HG02938 (cell line): ENCODE data around the gene ADGRL2.
"Not testable (repeated sequence)": the region's sequence is repeated elsewhere in the genome, so short reads cannot be mapped to it uniquely, and the experiment has no call there.

ENCODE experiments used
- ATAC-seq: cut with Tn5 transposase; IDR thresholded peaks from one replicate; pipeline ENCODE4 v1.9.1; 2021; ENCODE audit warnings: mild to moderate bottlenecking, moderate library complexity; ENCODE audit not compliant: unreplicated experiment

The ADGRL2 gene

DNA sequence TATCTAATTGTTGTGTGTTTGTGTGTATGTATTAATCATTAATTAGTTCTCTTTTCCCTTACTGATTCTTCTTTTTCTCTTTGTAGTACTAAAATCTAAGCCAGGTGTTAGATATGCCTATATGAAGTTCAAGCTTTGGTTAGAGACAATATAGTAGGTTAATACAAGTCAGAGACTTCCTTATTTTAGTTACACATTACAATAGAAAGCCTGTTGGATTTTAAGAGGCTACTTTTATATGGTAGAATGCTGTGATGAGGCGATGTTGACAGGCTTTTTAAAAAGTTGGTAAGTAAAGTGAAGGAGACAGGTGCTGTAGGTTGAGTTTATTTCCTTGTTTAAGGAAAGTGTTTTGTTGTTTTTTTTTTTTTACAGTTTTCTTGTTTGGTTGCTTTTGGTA is 45.9 kb downstream of the ADGRL2 start:
- ATAC-seq = no peak

DNA sequence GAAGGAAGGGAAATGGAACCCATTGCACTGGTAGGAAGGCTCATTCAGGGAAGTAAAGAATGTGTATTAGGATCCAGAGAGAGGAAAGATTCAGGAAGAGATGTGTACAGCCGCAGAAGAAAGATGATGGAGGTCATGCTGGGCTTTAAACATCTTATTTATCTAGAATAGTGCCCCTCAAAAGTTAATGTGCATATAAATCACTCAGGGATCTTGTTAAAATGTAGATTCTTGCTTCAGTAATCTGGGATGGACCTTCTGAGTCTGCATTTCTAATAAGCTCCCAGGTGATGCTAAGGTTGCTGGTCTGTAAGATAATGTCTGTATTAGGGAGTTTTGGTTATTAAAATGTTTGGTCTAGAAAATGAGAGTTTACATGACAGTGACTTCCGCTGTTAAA is 46.3 kb downstream of the ADGRL2 start:
- no peak for ATAC-seq

DNA sequence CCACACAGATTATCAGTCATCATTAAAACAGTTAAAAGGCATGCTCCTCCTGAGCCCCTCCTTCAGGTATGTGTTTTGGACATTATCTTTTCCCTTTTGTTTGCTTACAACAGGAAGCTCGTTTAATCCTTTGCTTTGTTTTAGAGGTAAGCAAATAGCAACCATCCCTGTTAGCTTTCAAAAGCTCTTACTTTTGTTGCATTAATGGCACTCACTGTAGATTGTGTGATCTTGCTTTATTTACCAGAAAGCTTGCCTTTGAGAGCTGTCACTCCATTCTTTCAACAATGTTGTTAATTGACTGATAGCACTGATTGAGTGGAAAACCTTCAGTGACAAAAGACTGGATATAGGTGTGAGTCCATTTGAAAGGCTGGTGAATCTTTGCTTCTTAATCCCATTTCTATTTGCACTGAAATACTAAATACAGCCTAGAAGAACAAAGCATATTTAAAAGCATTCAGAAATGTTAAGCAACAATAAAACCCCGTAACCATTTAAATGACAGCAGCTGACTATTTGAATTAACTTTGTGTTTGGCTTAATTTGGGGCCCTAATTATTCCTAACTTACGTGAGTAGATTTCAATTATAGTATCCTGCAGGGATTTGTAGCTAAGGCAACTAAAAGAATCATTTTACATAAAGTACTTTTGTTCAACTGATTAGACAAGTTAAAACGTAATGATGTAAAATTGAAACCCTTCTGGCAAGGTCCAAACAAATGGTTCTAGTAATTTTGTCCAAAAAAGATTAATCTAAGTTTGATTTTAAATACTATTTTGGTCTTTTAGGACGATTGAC is 48.3 kb downstream of the ADGRL2 start:
- no peak for ATAC-seq

DNA sequence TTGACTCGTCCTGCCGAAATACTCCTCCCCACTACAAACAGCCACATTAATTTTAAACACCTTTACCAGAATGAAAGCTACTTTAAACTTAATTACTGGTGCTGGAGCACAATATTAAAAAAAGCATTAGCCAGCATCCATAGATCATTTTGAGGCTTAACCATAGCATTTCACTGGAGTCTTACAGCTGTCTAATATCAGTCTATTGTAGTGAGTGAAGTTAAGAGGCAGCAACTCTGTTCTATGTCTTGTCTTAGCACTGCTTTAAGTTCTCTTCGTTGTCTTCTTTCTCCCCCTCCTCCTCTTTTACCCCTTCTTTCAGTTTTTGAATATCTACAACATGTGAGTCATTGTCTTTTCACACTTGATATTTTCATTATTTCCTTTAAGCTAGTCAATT is 49.3 kb downstream of the ADGRL2 start:
- no peak for ATAC-seq

DNA sequence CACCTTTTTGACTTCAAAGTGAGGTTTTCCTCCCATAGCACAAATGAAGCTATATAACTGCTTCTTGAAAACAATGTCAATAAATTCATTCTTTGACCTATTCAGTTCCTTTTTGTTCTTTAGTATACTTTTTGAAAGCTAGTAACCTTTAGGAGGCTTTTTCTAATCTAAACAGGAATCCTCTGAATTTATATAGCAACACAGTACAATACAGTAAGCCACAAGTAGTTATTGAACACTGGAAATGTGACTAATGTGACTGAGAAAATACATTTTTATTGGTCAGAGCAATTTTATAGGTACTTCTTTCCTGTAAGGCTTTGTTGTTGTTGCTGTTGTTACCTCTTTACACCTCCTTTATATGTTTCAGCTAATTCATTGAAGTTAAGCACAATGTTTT is 49.8 kb downstream of the ADGRL2 start:
- no peak for ATAC-seq

DNA sequence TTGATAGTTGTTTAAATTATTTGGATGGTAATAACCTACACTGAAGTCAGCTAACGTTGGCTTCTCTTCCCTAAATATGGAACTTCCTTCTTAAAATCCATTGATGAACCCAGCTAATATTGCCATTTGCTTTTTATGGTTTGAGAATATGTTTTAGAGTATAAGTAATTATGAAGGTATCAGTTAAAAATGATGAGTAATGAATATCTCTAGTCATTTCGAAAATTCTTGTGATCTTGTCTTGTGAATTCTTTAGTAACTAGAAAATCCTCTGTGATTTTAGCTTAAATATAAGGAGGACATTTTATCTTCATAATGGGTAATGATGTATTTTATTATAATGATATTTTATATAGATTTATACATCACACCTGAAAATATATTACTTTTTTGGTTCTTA is 50.5 kb downstream of the ADGRL2 start:
- ATAC-seq = no peak

DNA sequence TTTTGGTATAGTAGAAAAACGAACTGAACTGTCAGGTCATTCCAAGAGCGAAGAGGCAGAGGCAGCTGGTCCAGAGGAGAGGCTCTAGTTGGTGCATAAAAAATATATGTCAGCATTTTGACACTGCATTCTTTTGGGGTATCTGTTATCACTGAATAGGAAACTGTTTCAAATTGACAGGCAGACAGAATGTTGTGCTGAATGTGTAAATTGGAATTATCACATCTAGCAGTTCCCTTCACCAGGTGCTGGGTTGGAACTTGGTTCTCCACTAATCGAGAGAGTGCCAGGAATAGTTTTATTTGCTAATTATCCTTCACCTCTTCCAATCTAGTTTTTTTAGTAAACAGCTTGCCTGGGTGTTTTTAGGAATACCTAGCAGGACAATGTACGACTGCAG is 52.2 kb downstream of the ADGRL2 start:
- no peak for ATAC-seq

DNA sequence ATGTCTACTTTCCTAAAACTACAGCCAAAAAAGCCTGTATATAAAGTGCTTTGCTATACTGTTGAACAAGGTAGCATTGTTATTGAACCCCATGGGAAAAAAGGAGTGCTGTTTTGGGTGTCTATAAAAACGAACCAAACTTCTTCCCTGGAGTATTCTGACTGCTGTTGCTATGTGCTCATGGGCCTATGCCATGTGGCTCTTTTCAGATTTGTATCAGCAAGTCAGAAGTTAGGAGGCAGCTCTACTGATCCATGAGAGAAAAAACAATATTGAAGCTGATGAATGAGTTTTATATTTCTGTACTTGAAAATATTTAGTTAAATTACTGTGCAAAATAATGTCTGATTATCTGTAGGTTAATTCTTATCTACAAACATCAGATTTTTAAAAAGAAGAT is 66.5 kb downstream of the ADGRL2 start:
- ATAC-seq = no peak

DNA sequence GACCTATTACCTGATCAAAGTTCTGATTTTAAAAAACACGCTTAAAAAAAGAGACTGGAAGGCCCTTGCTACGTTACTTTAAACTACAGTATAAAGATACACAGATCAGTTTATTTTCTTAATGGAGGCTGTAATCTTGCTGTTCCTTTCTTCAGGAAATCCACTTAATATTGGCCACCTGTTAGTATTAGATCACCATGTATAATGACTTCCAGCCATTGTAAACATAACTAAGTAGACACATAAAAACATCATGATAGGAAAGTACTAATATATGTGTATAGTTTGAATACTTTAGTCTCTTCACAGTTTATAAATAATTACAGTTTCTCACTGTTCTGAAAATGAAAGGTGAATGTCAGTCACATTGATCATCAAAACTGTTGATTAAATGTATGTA is 68.6 kb downstream of the ADGRL2 start:
- no peak for ATAC-seq

DNA sequence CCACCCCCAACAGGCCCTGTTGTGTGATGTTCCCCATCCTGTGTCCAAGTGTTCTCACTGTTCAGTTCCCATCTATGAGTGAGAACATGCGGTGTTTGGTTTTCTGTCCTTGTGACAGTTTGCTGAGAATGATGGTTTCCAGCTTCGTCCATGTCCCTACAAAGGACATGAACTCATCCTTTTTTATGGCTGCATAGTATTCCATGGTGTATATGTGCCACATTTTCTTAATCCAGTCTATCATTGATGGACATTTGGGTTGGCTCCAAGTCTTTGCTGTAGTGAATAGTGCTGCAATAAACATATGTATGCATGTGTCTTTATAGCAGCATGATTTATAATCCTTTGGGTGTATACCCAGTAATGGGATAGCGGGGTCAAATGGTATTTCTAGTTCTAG is 70.4 kb downstream of the ADGRL2 start:
- not testable (repeated sequence) for ATAC-seq

DNA sequence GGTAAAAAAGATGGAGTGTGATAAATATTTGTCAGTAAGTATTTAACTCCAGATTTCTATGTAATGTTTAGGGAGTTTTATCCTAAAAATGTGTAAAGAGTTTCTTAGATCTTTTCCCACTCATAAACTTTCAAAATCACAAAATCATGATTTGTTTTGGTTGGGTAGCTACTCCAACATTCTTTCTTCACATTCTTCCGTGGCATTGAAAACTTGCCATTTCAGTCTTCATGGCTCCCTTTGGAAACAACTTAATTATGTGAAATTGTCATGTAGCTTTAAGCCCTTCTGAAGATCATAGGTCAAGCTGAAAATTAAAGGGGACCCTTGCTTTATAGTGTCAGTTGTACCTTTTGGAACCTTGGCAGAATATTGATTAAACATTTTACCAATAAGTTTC is 73.2 kb downstream of the ADGRL2 start:
- ATAC-seq = no peak

DNA sequence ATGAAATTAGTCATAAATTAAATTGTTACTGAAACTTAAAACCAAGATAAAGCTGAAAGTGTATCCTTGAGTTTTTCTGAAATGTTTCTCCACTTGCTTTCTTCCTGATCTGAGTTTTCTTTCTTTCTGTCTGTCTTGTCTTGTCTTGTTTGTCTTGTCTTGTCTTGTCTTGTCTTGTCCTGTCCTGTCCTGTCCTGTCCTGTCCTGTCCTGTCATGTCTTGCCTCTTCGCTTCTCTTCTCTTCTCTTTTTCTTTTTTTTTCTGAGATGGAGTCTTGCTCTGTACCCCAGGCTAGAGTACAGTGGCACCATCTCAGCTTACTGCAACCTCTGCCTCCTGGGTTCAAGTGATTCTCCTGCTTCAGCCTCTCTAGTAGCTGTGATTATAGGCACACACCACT is 73.7 kb downstream of the ADGRL2 start:
- ATAC-seq = no peak

DNA sequence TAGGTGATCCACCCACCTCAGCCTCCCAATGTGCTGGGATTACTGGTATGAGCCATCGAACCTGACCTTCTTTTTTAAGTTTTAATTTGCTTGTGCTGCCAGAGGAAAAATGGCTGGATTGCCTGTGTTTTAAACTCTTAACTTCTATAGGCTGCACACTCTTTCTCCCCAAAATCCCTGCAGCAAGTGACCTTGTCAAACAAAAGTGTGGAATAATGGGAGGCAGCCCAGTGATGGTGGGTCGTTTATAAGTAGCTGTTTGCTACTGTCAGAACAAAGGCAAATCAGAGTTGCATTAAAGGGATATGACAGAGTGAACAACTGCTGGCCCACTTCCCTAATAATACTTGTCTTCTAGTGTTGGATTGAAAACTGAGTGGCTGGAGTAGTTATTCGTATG is 74.2 kb downstream of the ADGRL2 start:
- ATAC-seq = no peak

DNA sequence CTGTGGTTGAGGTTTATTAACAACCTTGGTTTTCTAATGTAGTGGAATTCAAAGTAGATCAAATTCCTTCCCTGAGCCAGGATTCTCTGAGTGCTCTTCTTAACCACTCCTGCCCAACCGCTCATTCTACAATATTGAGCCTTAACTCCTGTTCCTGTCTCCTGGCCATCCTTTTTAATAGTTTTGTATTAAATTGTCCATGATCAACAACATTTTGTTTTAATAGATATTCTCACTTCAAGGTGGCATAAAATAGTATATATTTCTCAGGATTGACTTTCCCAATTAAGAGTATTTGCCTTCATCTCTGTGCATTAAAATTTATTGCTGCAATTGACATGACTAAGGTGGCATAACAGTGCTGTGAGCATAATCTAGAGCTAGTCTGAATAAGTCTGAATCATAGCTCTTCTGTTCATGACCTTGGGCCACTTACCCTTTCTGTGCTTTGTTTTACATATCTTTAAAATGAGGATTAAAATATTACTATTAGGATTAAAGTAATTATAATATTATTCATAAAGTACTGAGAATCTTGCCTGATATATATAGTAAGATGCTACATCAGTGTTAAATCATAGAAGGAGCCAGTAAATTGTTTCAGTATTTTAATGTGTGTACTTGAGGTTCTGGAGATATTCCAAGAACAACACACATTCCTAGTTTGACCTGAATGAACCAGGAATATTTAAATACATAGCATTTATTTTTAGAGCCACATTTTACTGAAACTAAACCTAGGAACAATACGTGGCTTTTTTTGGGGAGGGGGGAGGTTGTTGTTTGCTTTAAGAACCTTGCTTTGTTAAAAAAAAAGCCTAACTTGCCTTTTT is 76.4 kb downstream of the ADGRL2 start:
- no peak for ATAC-seq

DNA sequence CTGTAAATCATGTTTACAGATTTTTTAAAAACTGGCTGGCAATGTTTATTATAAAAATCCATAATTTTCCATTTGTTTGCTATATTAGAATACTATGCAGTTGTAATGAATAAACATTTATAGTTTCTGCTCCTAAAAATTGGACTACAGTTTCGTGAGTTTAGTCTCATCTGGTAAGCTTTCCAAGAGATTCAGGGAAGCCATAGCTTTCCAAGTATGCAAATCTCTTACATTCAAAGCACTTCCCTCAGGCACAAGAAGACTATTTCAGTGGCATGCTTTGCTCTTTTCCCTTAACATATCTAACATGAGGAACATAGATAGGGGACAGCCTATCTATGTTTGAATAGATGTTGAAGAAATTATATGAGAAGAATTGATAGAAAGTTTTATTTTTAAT is 77.2 kb downstream of the ADGRL2 start:
- no peak for ATAC-seq

DNA sequence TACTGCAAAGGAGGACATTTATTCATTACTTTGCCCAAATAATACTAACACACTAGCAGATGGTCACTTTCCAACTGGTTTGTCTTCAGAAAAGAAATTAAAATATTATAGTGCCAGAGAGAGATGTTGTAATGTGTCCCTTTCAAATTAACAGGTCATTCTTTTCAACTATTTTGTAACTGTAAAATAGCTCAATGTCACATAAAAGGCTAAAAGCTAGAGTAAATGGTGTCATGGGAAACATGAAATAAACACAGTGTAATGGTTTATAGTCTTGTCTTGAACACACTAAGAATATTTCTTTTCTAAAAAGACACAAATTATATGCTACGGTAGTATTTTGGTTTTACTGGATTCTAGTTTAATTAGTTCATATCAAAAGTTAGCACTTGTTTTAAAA is 77.8 kb downstream of the ADGRL2 start:
- ATAC-seq = no peak

DNA sequence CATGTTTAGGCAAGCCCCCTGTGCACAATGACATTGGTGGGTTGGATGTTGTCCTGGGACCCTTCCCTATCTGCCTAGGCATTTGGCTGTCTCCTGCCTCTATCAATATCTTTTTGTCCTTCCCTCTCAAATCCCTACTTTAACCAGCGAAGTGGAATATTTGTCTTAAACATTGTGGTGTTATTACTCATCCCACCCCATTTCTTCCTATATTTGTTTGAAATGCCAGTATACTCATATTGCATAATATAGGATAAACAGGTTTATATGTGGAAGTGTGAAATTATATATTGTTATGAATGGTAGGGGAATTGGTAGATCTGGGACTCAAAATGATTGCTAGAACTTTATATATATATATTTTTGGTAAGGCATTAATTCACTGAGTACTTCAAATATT is 80.0 kb downstream of the ADGRL2 start:
- ATAC-seq = no peak

DNA sequence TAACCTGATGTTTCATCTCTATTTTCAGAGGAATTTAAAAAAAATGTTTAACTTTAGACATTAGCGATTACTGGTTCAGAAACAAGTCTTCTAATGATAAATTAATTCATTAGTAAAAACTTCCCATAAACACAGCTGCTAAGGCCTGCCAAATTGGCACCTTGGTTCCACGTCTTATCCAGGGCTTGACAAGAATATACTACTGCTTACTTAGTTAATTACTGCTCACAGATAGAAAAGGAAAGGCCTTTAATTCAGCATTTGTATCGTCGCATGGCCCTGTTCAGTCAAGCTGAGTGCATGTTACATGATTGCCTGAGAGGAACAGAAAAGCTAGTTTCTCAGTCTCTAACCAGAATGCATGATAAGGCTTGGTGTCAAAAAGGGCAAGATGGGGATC is 84.6 kb downstream of the ADGRL2 start:
- no peak for ATAC-seq

DNA sequence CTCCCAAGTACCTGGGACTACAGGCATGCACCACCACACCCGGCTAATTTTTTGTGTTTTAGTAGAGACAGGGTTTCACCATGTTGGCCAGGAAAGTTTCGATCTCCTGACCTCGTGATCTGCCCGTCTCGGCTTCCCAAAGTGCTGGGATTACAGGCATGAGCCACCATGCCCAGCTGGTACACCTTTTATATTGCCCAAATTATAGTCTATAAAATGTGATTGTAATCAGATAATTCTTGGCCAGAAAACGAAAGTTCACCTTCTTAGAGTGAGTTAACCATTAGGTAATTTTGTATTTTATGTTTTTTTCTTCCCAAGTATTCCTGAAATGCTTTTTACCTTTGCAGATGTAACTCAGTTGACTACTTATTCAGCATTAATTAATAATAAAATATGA is 85.6 kb downstream of the ADGRL2 start:
- not testable (repeated sequence) for ATAC-seq

DNA sequence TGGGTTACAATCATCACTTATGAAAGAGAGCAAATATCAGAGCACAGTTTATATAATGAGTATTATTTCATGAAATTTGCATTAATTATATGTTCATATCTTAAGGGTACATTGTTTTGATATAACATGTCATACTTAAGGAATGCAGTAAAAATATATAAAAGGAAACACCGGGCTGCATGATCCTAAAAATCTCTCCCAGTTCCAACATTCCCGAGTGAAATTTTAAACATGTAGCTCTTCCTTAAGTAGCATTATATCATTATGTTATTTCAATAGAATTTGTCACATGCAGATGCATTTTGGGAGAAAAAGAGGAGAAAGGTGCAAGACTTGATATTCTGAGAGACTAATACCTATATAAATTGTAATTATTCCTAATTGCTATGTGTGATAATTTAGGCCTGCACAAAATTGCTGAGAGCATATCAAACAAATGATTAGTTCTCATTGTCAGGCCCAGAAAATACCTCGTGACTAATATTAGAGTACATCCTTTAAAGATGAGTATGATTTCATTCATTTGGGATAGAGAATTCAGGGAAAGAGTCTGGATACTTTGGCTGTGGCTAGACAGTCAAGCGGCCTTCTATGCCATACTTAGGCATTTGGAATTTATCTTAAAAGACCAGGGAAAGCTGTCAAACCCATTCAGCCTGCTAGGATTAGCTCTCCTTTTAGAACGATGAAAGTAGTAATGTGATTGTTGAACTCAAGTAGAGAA is 86.8 kb downstream of the ADGRL2 start:
- ATAC-seq = no peak

DNA sequence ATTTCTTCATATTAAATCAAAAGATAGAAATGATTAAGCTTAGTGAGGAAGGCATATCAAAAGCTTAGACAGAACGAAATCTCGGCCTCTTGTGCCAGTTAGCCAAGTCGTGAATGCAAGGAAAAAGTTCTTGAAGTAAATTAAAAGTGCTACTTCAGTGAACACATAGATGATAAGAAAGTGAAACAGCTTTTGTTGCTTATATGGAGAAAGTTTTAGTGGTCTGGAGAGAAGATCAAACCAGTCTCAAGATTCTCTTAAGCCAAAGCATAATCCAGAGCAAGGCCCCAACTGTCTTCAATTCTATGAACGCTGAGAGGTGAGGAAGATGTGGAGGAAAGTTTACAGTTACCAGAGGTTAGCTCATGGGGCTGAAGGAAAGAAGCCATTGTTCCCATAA is 88.4 kb downstream of the ADGRL2 start:
- ATAC-seq = no peak

DNA sequence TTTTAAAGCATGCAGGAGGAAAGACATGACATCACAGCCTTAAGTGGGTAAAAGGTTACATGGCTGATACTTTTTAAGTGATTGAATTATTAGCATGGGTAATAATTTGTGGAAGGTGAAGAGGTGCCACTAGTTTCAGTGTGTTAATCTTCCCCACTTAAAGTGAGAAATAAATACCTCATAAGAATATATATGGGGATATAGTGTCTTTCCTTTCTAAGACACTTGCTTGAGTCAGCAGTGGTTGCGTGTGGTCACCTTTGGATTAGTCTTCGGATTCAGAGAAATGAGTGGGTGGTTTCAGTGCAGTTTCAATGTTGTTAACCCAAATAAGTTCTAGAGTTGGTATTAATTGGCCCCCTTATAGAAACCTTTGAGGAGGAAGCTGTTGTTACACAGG is 94.1 kb downstream of the ADGRL2 start:
- ATAC-seq = peak; percentile 51
